Dermis blood vessel endothelial cell (primary cell): Measurements from ENCODE around the gene SHC3. TPM values are rescaled to one million over a fixed set of nuclear protein-coding genes. Genes with fewer than 3 reads are reported as not detected.
A peak's percentile ranks its signal among the peaks of the same experiment; 100 is the strongest.

ENCODE experiments used
- DNase-seq: peaks from one replicate; pipeline ENCODE4 v3.0.0; 2010
- total RNA-seq: library from RNA; depleted of rRNA; stranded (reverse); fragments of >200 nt; gene quantifications from 2 replicates; pipeline ENCODE4 v1.2.3, GENCODE V29; 2014

Gene SHC3
- total RNA-seq, 1 donor from 2014 or later, result 0.17 TPM

DNA sequence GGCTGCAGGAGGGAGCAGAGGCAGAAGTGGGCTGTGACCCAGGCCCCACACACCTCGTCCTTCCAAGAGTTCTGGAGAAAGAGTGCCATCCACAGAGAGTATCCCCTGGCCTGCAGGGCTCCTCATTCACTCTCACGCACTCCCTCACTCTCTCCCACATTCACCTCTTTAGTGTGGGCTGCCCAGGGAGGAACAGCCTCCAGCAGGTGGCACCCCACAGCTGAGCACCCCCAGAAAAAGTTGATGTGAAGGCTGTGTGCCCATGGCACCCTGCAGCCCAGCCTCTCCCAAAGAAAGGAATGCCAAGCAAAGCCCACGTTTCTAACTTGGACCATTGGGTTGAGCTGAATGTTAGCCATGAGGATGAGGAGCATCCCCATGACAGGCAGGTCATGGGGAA is 4.5 kb upstream of the SHC3 start:
- DNase-seq, result no peak

DNA sequence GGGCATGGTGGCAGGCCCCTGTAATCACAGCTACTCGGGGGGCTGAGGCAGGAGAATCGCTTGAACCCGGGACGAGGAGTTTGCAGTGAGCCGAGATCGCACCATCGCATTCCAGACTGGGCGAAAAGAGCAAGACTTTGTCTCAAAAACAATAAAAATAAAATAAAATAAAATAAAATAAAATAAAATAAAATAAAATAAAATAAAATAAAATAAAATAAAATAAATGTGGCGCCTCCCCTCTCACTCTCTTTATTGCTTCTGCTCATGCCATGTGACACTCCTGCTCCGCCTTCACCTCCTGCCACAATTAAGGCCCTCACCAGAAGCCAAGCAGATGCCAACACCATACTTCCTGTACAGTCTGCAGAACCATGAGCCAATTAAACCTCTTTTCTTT is 3.8 kb upstream of the SHC3 start:
- no peak for DNase-seq

DNA sequence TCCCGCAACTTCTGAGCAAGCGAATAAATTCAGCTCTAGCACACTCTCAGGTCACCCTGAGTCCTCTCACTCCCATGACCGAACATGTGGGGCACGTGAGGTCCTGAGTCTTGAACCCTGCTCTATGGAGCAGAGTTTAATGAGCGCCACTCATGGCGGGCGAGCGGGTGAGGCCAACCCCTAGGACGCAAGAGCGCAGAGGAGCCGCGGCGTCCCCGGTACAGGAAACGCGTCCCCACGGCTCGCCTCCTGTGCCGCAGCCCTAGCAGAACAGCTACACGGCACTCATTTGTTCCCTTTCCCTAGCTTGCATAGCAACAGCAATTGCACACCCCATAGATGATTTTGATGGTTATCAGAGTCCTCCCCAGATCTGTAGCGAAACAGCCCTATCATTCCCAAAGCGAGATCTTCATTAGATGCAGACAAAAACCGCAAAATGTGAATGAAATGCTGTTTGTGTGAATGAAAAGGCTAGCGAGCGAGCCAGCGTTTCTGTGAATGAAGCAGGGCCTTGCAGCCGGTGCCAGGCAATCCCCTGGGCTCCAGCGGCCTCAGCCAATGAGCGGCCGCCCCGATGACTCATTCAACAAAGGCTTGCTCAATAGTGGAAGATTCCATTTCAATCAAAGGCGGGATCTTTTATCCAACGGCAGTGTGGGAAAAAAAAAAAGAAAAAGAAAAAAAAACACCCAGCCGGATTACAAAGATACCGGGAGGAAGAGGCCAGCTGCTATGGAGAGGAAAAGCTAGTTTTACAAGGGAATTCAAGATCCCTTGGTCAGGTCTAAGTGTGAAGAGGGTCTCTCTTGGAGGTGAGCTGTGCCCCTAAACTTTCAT is 1.5 kb upstream of the SHC3 start:
- peak; percentile 94 for DNase-seq

DNA sequence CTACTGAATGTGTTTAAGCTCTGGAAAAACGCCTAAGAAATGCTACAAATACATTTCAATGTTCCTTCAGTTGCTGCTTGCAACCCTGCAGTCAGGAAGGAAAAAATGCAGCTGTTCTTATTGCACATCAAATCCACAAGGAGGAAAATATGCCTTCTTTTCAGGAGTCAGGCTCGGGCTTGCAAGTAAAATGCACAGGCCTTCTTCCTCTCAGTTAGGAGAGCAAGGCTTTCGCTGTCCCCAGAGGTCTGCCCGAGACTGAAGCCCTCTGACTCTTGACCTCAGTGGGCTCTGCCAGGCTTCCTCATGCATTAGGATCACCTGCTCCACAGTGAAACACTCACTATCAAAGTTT is 899 bp upstream of the SHC3 start:
- DNase-seq, result peak; percentile 11

DNA sequence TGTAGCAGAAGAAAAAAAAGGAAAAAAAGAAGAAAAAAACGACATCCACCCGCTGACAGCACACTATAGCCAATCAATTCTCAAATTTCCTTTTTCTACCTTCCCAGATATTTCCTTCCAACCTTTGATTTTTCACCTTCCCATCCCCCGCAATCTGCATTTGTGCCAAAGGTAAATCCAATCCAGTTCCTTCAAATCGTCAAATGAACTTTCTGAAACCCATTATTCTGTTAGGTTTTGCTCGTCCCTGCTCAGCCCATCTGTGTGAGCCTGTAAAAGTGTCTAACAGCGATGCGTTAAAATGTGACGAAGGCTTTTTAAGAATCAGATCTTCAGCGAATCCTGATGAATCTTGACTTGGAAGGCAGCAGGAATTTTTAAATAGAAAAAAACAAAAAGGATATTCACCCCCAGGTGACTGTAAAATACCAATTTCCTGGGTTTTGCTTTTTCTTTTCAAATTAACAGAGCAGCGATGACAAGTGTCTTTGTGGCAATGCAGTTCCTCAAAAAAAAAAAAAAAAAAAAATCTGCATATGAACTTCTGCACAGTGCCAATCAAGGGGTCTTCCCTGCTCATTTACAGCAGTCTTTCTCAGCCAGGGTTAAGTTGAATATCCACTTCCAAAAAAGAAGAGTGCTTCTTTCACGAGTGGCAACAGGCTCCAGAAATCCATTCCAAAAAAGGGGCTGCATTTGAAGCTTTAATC is 367 bp upstream of the SHC3 start:
- DNase-seq, result no peak

DNA sequence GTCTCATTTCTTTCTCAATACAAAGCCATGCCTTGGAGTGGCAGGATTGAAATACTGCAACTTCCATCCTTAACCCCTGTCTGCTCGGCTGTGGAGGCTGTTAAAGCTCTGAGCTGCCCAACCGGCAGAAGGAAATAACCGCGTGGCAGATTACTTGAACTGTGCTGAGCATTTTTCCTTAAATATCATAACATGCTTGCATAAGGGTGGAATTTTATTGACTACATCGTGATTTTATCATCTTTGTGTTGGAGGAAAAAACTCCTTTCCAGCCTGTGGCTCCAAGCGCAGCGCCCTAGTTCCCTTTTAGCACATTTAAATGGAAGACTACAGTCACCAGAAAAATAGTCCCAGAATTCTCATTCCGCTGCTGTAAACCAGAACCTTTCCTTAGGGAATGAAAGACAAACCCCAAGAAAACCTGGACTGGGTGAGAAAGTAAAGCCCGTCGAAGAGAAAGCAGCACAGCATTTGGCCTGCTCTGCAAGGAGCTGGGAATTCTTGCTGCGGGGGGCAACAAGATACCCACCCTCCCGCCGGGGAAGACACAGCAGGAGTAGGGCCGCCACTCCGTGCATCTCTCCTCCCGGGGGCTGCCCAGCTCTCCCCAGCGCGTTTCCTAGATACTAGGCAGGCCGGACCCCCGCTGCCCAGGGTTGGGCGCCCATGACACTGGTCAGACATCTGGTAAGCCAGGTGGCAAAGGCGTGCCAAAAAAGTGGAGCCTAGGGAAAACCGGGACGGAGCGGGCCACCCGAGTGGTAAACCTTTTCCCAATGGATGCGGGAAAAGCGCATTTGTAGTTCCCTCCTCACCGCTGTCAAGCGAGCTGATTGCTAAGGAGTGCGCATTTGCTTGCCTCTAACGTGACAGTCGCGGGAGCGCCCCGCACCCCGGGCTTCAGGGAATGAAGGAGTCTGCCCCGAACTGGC is 1.3 kb downstream of the SHC3 start:
- DNase-seq, result no peak

DNA sequence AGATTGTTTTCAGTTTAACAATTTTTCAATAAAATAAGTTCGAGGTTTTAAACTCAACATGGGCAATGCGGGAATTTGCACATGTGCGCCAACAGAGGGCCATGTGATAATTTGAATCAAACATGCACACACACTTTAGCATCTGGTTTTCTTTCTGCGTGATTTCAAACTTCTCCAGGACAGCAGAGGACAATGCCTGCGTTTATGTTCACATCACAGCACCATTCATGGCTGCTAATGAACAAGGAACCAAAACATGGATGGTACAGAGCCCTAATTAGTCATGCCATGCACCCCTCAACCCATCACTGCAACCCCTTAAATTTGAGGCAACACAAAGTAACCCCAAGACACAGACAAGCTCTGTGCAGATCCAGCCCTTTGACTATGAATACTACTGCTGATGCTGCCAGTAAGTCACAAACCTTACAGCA is 2.8 kb downstream of the SHC3 start:
- no peak for DNase-seq

DNA sequence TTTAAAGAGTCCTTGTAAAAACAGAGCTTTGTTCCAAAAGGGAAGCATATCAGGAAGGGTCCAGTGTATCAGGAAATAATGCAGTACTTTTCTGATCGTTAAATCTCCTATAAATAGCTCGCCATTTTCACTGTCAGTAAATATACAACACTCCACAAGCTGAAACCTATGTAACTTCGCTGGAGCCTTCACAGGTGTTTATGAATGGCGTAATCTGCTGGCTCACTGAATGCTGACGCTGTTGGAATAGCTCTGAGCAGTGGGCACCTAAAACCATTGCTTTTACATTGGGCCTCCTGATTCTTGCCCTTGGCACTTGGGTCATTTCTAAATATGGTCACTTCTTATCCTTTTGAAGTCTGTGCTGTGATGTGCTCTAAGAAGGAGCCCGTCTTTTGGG is 4.3 kb downstream of the SHC3 start:
- no peak for DNase-seq

DNA sequence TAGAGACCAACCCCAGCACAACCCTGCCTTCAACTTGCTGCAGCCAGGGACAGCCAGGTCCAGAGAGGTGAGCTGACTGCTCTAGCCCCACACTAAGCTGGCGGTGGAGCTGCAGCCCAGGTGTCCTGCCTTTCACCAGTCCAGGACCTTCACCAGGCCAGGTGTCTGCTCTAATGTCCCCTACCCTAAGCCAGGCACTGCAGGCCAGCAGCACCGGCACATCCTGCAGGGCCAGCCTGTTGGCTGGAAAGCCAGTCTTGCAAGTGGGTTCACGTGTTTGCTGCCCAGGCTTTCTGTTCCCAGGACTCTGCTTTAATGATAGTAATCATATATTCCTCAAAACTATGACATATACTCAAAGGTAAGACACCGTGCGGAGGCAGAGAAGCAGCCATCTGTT is 5.5 kb downstream of the SHC3 start:
- DNase-seq, result no peak

DNA sequence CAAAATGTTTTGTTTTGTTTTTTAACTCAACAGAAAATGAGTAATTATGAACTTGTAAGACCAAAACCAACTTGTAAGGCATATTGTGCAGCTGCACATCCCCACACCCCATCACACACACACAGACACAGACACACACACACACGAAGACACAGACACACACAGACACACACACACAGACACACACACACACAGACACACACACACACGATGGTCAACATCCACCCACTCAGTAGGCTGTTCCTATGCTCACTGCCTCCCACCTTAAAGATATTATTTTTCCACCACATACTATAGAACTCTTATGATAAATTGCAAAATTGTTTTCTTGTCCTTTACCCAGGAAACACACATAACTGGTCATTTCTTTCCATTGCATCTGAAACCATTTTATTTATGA is 6.2 kb downstream of the SHC3 start:
- no peak for DNase-seq

DNA sequence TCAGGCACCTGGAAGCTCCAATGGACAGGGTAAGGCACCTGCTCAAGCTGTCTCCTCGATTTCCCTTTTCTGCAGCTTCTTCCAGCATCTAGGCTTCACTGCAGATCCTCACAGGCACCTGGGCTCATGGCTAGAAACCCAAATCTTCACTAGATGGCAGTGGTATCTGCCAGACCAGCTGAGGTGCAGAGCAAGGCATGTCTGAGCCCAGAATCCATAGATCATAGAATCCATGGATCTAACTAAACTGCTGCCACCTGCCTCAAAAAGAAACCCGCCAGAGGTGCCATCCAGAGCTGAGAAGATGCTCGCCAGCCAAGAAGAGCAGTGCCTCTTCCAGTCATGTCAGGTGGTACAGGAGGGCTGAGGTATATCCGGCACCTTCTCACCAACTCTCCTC is 6.9 kb downstream of the SHC3 start:
- DNase-seq, result no peak

DNA sequence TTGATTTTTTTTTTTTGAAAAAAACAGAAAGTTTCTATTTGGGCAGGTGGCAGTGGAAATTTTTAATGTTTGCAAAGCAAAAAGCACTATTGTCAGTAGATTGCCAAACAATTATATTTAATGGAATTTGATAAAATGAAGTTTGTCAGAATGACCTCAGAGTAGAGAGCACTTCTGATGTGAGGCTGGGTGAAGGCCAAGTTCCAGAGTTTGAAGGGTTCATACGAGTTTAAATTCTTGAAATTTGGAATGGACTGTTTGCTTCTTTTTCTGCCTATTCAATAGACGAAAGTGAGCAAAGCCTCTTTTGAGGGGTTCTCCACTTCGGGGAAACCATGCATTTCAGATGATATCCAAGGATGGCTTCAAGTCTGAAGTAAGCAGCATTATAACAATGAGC is 7.4 kb downstream of the SHC3 start:
- no peak for DNase-seq

DNA sequence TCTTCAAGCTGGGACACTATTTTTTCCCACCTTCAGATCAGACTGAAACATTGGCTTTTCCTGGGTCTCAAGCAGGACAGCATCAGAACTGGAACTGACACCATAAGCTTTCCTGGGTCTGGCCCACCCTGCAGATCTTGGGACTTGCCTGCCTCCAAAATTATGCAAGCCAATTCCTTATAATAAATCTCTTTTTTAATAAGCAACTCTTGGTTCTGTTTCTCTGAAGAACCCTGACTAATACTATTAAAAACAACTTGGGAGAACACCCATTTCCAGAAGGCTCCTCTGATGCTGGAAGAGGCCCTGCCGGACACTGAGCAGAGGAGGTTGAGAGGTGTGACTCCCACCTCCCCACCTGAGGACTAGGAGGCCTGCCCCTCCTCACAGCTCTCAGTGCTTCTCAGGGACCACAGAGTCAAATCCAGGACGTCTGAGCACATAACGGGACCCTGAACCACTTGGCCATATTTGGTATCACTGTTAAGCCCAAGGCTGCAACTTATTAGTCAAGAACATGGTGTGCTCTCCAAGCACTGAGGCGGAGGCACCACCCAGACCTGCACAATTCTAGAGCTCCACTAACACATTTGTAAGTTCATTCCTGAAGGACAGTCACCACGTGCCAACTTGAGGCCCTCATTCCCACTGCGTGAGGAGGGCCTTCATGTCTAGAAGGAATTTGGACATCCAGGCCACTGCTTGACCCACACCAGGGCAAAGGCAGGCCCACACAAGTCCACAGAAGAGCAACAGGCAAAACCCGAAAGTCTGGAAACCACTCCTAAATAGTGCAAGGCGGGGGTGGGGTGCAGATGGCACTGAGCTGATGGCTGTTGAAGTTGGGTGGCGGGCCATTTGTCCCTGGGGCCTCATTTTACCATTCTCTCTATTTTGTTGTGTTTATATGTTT is 9.5 kb downstream of the SHC3 start:
- no peak for DNase-seq

DNA sequence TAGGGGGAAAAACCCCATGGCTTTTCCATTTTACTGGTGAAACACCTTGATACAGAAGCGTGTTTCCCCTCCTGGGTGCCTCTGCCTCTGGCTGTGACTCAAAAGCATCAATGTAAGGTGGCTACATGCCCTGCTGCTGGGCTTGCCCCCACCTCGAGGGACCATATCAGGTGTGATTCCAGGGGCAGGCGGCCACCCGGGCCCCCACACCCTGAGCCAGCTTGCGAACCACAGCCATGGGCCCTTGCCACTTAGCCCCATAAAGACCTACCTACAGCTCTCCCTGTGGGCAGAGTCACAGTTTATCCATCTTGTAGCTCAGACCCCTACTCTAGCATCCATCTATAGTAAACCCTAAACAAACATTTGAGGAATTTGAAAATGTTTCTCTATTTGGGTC is 10.8 kb downstream of the SHC3 start:
- no peak for DNase-seq

DNA sequence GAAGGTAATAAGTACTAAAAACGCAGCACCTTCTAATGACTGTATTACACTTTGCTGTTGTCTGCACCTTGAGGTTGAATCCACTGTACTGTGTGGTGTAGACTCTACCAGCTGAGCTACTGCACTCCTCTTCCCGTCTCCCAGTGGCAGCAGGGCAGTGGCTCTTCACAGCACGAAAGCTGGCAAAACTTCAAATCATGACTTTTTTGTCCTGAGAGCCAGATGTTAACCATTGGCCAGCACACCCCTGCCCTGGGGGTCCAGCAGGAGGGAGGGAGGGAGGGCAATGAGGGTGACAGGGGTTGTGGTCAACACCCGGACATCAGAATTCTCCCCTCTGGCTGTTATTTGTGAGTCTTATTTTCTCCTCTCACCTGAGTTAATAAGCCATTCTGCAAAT is 11.8 kb downstream of the SHC3 start:
- no peak for DNase-seq

DNA sequence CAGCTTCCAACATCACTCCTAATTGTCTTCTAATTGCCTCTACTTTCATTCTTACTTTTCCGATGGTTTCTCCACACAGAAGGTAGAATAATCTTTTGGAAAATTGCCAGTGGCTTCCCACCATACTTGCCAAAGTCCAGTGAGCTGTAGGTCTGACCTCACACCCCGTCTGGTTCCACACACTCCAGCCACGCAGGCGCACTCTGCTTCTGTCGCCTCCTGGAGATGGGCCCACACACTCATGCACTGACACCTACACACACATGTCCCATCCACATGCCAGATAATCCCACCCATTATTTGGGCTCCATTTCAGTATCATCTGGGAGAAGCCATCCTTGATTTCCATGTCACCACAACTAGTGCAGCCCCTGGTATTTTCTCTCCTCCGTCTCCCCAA is 12.7 kb downstream of the SHC3 start:
- DNase-seq, result no peak

DNA sequence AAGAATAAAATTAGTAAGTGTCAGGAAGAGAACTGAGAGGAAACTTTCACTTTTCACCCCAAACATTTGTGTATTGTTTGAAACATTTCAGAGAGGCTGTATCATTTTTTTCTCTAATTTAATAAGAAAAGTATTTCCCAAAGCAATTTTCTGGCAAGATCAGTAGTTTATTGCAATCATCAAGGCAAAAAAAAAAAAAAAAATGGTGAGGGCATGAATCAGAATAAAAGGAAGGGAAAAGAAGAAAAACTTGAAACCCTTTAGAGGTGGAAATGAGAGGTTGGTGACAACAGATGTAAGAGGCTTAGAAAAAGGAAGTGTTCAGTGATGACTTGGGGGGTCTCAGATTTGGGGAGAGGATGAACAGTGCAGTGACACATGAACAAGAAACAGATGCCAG is 13.3 kb downstream of the SHC3 start:
- no peak for DNase-seq

DNA sequence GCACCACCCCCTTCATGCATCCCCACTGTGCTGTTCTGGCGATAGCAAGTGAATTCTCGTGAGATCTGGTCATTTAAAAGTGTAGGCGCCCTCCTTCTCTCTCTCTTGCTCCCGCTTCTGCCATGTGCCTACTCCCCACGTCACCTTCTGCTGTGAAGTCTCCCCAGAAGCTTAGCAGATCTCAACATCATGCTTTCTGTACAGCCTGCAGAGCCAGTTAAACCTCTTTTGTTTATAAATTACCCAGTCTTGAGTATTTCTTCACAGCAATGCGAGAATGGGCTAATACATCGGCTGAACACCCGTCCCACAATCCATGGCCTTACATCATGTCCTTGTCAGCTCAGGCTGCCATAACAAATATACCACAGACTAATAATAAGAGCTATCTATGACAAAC is 17.4 kb downstream of the SHC3 start:
- DNase-seq, result no peak

DNA sequence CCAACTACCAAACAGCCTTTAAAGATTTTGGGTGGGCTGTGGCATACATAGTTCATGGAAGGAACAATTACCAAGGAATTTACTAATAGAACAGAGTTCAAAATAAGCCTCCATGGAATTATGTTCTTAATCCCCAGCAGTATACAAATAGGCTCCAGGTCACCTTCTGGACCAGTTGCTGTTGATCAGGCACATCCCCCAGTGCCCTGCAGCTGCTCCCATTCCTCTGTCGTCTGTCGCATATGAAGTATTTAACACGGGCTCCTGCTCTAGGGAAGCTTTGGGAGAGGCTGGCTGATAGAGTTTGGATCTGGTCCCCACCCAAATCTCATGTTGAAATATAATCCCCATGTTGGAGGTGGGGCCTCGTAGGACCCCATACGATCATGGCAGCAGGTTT is 17.8 kb downstream of the SHC3 start:
- no peak for DNase-seq

DNA sequence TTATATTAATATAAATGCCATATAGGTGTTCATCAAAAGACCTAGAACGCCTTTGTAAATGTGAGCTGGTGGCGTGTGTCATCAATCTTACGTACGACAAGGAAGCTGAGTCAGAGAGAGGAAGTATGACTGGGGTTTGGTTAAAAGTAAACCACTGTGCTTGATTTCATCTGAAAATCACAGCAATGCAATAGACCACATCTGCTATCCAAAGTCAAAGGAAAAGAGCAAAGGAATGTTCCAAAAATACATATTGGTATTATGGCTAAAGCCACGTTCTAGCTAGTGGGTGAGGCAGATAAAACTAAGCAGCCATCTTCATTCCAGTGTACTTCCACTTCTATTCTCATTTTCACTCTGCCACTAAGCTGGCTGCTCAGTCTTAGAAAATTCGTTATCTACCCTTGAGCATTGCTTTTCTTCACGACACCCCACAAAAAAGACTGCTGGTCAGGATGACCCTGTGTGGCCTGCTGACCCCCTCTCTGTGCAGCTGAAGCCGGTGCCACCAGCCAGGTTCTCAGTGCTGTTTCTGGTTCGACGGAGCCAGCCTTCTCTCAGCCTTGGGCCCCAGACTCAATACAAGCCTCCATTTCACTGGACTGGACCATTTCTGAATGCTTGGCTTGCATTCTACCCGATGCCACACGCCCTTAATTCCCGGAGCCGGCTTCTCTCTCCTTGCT is 23.8 kb downstream of the SHC3 start:
- DNase-seq, result peak; percentile 83

DNA sequence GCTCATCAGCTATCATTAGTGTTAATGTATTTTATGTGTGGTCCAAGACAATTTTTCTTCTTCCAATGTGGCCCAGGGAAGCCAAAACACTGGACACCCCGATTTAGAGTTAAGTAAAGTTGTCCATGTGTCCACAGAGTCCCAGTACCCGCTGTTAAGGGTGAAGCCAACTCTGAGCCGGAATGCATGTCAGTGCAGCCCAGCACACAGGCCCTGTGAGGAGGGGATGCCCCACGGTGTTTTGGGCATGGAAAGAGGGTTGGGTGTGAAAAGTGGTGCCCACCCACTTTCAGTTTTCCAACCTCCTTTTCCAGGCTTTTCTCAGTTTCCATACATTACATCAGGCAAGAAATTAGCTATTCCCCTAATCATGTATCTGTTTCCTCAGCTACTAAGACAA is 24.4 kb downstream of the SHC3 start:
- DNase-seq, result no peak
